ENCODE data around the gene DLK2.
A peak's percentile ranks its signal among the peaks of the same experiment; 100 is the strongest.

The DLK2 gene

GRCh38 chr6:43453831-43454230 is 1.5 kb downstream of the DLK2 start:
- no peak for DNase-seq (ENCODE audit: low read depth in 2 of 2)

DNA sequence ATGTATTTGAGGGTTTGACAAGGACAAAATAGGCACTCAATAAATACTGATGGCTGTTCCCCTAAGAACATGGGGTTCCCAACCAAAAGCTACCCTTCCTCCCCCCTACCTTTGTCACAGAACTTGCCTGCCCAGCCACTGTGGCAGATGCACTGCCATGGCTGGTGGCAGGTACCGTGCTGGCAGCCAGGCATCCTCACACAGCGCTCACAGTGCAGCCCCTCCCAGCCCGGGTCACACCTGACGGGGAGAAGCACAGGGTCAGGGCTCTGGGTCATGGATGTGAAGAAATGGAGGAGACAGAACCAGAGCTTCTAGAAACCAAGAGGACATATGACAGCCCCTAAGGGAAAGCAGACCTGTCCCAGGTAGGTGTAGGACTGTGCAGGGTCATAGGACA is 2.5 kb downstream of the DLK2 start:
- no peak for DNase-seq (ENCODE audit: low read depth in 2 of 2)

DNA sequence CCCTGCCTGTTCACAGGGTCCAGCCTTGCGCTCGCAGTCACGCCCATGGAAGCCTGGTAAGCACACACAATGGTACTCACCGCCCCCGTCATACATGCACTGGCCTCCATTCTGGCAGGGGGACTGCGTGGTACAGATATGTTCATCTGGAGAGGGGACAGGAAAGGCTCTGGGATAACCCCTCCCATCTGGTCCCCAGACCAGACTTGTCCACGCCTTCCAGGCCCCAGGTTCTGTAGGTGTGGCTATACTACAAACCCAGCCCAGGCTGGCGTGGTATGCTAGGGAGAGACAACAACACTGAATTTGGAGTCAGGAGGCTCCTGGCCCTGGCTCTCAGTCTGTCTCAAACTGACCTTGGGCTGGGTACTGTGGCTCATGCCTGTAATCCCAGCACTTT is 3.4 kb downstream of the DLK2 start:
- no peak for DNase-seq (ENCODE audit: low read depth in 2 of 2)

- DNase-seq (ENCODE audit: low read depth in 2 of 2) = no peak
These were observed 4.0 kb downstream of the DLK2 start for GRCh38 chr6:43451348-43451747.

GRCh38 chr6:43450699-43451131 is 4.6 kb downstream of the DLK2 start:
- no peak for DNase-seq (ENCODE audit: low read depth in 2 of 2)

DNA sequence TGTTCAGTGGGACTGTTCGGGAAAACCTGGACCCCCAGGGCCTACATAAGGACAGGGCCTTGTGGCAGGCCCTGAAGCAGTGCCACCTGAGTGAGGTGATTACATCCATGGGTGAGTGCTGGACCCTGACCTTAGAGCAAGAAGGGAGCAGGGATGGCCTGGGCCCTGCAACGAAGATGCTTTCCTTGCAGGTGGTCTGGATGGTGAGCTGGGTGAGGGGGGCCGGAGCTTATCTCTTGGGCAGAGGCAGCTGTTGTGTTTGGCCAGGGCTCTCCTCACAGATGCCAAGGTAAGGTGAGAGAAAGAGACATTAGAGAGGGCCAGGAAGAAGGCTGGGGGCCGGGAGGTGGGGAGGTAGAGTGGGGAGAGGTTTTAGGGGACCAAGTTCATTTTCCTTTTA is 6.4 kb downstream of the DLK2 start:
- DNase-seq (ENCODE audit: low read depth in 2 of 2) = no peak

DNA sequence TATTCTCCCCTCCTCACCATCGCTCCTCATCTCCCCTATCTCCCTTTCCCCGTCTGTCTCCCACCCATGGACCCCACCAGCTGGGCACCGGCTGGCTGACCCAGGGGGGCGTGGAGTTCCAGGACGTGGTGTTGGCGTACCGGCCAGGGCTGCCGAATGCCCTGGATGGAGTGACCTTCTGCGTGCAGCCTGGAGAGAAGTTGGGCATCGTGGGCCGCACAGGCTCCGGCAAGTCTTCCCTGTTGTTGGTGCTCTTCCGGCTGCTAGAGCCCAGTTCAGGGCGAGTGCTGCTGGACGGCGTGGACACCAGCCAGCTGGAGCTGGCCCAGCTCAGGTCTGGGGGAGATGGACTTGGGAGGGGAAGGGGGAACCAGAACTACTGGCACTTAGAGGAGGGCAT is 7.7 kb downstream of the DLK2 start:
- DNase-seq (ENCODE audit: low read depth in 2 of 2) = no peak

- no peak for DNase-seq (ENCODE audit: low read depth in 2 of 2)
These were observed 9.8 kb downstream of the DLK2 start for GRCh38 chr6:43445576-43445975.

GRCh38 chr6:43444582-43444981 is 10.8 kb downstream of the DLK2 start:
- no peak for DNase-seq (ENCODE audit: low read depth in 2 of 2)

- DNase-seq (ENCODE audit: low read depth in 2 of 2) = no peak
These were observed 11.3 kb downstream of the DLK2 start for GRCh38 chr6:43444036-43444435.

- DNase-seq (ENCODE audit: low read depth in 2 of 2) = no peak
These were observed 12.4 kb downstream of the DLK2 start for GRCh38 chr6:43442935-43443334.

DNA sequence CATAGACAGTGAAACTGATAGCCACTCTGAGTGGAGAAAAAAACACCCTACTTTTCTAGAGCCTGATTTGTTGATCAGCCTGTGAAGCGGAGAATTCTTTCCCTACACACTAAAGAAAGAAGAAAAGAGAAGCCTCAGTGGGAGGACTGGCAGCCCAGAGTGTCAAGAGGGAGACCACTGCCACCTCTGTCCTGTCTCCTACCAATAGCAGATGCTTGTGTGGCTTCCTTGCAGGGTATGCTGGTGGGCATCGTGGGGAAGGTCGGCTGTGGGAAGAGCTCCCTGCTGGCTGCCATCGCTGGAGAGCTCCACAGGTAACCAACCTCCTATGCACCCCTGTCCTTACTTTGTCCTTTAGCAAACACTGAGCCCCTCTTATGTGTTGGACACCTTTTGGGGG is 17.6 kb downstream of the DLK2 start:
- DNase-seq (ENCODE audit: low read depth in 2 of 2) = no peak

DNA sequence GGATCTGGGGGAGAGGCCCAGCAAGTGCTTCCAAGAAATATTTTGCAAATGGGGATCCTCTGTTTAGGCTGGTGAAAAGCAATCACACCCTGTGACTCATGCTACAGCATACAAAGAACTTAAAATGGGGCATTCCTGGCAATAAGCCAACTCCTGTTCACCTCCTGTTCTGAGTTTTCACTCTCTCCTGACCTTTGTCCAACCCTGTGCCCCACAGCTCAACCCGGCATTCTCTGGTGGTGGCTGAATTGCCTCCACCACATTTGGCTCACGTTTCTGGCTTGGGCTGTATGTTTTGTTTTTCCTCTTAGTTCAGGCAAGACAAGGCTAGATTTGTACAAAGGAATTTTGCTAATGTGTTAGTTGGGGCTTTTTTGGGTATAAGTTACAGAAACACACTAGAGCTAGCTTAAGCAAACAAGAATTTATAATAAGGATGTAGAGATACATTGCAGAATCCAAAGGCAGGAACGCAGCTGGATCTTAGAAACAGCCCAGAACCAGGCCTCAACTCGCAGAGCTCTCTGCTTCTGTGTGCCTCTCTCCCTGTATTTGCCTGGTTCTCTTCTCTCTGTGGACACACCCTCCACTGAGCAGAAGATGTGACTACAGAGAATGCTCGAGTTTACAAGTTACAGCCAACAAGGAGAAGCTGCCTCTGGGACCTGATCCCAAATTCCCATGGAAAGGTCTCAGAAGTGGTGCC is 18.6 kb downstream of the DLK2 start:
- no peak for DNase-seq (ENCODE audit: low read depth in 2 of 2)

DNA sequence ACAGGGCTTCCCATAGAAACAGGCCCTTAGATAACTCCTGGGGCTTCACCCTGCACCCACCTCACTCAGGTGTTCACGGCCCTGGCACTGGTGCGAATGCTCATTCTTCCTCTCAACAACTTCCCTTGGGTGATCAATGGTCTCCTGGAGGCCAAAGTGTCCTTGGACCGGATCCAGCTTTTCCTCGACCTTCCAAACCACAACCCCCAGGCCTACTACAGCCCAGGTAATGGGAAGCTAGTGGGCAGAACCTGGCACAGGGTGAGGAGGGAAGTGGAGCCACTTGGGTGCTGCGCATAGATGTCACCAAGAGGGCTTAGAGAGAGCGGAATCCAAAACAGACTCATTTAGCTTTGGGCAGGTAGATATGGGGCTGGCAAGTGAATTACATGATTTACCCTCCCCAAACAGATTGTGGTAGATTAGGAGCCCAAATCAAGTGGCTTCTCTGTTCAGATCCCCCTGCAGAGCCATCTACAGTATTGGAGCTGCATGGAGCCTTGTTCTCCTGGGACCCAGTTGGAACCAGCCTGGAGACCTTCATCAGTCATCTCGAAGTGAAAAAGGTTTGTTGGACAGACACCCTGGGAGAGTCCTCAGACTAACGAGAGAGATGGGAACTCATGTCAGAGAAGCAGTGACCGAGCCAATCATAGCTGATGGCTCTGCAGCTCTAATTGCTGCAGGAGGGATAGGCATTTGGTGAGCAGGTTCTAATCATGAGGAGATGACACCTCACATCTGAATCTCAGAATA is 19.5 kb downstream of the DLK2 start:
- DNase-seq (ENCODE audit: low read depth in 2 of 2) = no peak

GRCh38 chr6:43434943-43435342 is 20.4 kb downstream of the DLK2 start:
- DNase-seq (ENCODE audit: low read depth in 2 of 2) = no peak

- no peak for DNase-seq (ENCODE audit: low read depth in 2 of 2)
These were observed 21.1 kb downstream of the DLK2 start for GRCh38 chr6:43434001-43434840.

GRCh38 chr6:43433148-43433547 is 22.2 kb downstream of the DLK2 start:
- DNase-seq (ENCODE audit: low read depth in 2 of 2) = no peak

DNA sequence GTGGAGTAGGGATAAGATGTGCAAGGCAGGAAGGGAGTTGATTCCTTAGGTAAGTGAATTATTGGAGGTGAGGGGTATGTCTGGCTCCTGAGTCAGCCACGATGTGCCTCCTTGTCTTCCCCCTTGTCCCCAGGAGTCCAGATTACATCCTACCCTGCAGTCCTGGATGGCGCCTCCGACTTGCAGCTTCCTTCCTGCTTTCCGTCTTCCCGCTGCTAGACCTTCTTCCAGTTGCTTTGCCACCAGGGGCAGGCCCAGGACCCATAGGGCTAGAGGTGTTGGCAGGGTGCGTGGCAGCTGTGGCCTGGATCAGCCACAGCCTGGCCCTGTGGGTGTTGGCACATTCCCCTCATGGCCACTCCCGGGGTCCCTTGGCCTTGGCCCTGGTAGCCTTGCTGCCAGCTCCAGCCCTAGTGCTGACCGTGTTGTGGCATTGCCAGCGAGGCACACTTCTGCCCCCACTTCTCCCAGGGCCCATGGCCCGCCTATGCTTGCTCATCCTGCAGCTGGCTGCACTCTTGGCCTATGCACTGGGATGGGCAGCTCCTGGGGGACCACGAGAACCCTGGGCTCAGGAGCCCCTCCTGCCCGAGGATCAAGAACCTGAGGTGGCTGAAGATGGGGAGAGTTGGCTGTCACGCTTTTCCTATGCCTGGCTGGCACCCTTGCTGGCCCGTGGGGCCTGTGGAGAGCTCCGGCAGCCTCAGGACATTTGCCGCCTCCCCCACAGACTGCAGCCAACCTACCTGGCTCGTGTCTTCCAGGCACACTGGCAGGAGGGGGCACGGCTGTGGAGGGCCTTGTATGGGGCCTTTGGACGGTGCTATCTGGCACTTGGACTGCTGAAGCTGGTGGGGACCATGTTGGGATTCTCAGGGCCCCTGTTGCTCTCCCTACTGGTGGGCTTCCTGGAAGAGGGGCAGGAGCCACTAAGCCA is 23.1 kb downstream of the DLK2 start:
- no peak for DNase-seq (ENCODE audit: low read depth in 2 of 2)

- no peak for DNase-seq (ENCODE audit: low read depth in 2 of 2)
These were observed 26.5 kb downstream of the DLK2 start for GRCh38 chr6:43428874-43429273.

DNA sequence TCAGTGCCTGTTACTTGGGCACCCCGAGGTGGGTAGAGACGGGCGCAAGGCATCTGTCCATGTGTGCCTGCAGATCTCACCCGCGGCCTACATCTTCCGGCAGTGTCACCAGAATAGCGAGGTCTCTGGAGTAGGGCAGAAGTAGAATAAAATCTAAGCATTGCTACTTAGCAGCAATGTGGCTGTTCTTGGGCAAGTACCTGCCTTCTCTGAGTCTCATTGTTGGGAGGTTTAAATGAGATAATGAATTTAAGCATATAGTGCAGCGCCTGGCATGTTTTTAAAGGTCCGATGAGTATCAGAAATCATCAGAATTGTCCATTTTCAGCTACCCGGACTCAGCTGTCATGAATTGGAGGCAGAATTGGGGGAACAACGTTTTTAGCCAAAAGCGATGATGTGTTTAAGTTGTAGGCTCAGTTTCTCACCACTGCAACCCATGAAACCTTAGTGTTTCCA is 27.2 kb downstream of the DLK2 start:
- DNase-seq (ENCODE audit: low read depth in 2 of 2) = no peak

- DNase-seq (ENCODE audit: low read depth in 2 of 2) = peak; percentile 79 to 89
These were observed 27.8 kb downstream of the DLK2 start, which contains the start of gene ABCC10 for GRCh38 chr6:43427406-43428111. TSS of gene ABCC10 (plus strand) at chr6:43427541. CDS start at chr6:43427979, 438 bp downstream.
